Measurements from ENCODE around the gene ABHD14A.

DNA sequence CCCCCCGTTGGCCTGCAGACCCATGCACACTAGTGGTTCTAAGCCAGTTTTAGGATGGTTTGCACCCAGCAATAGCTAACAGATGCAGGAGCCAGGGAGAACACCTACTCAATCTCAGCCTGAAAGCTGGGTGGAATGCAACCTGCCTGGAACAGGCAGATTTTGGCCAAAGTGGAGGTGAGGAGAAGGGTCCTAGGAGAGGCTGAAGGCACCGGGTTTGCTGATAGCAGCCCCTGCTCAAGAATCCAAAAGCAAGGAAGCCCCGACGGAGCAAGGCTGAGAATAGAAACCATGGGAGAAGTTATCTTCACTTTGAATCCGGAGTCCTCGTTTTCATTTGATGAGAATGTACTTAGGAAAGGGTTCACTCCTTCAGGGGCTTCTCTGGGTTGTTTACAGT, 43.1 kb upstream of the ABHD14A start:
- TF ChIP-seq GATA3 (IDR thresholded peaks at IDR 0.05; ENCODE audit: low read depth, low read length) (no peak), GATA2 (IDR thresholded peaks at IDR 0.05; ENCODE audit: low read depth, low read length) (no peak)
